ENCODE measurements around the gene ARHGEF17. TPM values are rescaled to one million over a fixed set of nuclear protein-coding genes. Genes with fewer than 3 reads are reported as not detected.
A peak's percentile ranks its signal among the peaks of the same experiment; 100 is the strongest.

Gene ARHGEF17
- total RNA-seq, 1 experiment from 2014 or later, result 77.9 TPM

DNA sequence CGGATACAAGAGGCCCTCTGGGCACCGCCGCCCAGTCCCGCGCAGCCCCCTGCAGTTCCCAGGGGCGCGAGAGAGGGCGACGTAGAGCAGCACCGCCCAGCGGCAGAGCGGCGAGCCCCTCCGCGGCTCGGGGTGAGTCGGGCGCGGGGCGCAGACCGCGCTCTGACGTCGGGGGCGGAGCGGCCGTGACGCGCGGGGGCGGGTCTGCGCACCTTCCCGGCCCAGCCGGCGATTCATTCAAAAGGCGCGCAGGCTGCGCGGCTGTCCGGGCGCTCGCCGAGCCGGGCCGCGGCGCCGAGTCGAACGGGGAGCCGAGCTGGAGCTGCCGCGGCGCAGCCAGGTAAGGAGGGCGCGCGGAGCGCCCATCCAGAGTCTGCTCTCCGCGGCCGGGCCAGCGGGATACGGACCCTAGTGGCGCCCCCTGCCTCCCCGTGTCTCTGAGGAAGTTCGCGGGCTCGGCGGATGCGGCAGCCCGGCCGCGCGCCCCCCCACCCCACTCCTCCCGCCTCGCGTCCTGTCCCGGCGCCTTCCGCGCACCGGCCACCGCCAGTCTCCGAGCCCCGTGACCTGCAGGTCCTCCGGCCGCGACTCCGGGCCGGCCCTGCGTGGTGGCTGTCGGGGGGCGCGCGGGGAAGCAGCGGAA, 68.2 kb downstream of the ARHGEF17 start, which contains the start of gene RELT:
TSS of gene RELT (plus strand) at position 240 of the 643 bp plus-strand sequence. CDS start 12,738 bp downstream, outside the sequence.
- Histone ChIP-seq H3K27me3 (replicated peaks; ENCODE audit: control insufficient read depth, insufficient read depth, low read length) (no peaks in the 10 kb centered on the region), H3K36me3 (ENCODE audit: control insufficient read depth, insufficient read depth, low read length) (no peaks in the 10 kb centered on the region), H3K4me1 (peaks cover 11% of the 10 kb centered on the region; the same call in 1 of the 2 replicates), H3K4me3 (ENCODE audit: low read depth, low read length) (peak within 1 kb of the TSS; percentile 91), H3K9me3 (no peaks in the 10 kb centered on the region)
- Mint-ChIP-seq H3K27ac (ENCODE audit: unreplicated experiment) (peak within 1 kb of the TSS; percentile 37), H3K9me3 (ENCODE audit: unreplicated experiment) (no peaks in the 10 kb centered on the region), H3K4me1 (ENCODE audit: low read depth, unreplicated experiment) (peaks cover 18% of the 10 kb centered on the region), H3K27me3 (ENCODE audit: insufficient read depth, unreplicated experiment) (no peaks in the 10 kb centered on the region), H3K36me3 (ENCODE audit: insufficient read depth, unreplicated experiment) (peaks cover 24% of the 10 kb centered on the region), H3K4me3 (ENCODE audit: unreplicated experiment) (peak within 1 kb of the TSS; percentile 83)
- no TSS peak for BruUV-seq (replicated peaks)
- POLR2A ChIA-PET, result interaction anchor here (0.6 to 0.7 kb wide), 3 partner anchors 59 to 200 kb away, joined by 3 to 4 read pairs (median 3); no protein-coding TSS in a partner anchor
- peak; percentile 92 to 99 for DNase-seq
- CTCF ChIA-PET, result interaction anchor here (1.3 to 1.8 kb wide), 3 partner anchors 16 to 27 kb away, joined by 4 to 10 read pairs (median 4); no protein-coding TSS in a partner anchor
- intact Hi-C loops (cut with micrococcal nuclease; ENCODE audit: unreplicated experiment), result loop anchor here (1.0 kb wide), 2 partner anchors 17 to 69 kb away; no protein-coding TSS in a partner anchor
- TF ChIP-seq, protein P1, sequence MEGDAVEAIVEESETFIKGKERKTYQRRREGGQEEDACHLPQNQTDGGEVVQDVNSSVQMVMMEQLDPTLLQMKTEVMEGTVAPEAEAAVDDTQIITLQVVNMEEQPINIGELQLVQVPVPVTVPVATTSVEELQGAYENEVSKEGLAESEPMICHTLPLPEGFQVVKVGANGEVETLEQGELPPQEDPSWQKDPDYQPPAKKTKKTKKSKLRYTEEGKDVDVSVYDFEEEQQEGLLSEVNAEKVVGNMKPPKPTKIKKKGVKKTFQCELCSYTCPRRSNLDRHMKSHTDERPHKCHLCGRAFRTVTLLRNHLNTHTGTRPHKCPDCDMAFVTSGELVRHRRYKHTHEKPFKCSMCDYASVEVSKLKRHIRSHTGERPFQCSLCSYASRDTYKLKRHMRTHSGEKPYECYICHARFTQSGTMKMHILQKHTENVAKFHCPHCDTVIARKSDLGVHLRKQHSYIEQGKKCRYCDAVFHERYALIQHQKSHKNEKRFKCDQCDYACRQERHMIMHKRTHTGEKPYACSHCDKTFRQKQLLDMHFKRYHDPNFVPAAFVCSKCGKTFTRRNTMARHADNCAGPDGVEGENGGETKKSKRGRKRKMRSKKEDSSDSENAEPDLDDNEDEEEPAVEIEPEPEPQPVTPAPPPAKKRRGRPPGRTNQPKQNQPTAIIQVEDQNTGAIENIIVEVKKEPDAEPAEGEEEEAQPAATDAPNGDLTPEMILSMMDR (IDR thresholded peaks at IDR 0.05; ENCODE audit: insufficient read depth in 1 of 2, low read depth in 1 of 2, low read length in 1 of 2, severe bottlenecking in 1 of 2, unreplicated experiment in 1 of 2), result peak; percentile 96 to 98

DNA sequence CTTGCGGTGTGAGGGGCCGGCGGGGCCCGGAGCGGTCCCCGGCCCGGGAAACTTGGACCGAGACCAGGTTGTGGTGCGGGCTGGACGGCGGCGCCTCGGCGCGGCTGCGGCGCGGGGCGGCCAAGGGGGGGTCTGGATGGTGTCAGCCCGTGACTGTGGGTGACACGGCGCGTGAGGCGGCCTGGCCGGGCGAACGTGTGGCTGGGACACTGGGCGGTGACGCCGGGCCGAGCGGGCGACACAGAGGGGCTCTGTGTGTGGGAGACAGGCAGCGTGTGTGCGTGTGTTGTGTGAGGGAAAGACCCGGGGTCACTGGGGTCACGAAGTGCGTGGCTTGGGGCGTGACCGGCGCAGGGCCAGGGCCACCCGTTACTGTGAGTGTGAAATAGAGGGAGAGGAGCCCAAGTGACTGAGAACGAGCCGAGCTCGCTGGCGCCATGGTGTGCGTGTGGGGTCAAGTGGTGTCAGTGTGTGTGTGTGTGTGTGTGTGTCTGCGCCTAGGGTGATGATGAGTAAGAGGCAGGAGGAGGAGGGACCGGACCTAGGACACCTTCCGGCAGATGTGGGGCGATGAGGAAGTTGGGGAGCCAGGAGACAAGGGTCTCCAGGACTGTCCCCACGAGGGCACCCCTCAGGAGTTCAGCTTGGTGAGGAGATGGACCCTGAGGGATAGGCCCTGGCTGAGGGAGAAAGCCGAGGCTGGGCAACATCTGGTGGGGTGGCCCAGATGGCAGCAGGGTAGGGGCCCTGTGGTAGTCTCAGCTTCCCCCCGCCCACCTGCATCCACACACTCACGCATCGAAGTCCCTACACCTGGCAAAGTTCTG, 68.9 kb downstream of the ARHGEF17 start:
- peaks cover 18% of the 10 kb centered on the region for H3K4me1 Mint-ChIP-seq (ENCODE audit: low read depth, unreplicated experiment)
- Histone ChIP-seq H3K4me3 (ENCODE audit: low read depth, low read length) (peak overlapping the region; percentile 91), H3K36me3 (ENCODE audit: control insufficient read depth, insufficient read depth, low read length) (no peaks in the 10 kb centered on the region), H3K4me1 (peaks cover 11% of the 10 kb centered on the region; the same call in 1 of the 2 replicates), H3K27me3 (replicated peaks; ENCODE audit: control insufficient read depth, insufficient read depth, low read length) (no peaks in the 10 kb centered on the region), H3K9me3 (no peaks in the 10 kb centered on the region)
- no peaks in the 10 kb centered on the region for H3K27me3 Mint-ChIP-seq (ENCODE audit: insufficient read depth, unreplicated experiment)
- H3K9me3 Mint-ChIP-seq (ENCODE audit: unreplicated experiment), result no peaks in the 10 kb centered on the region
- TF ChIP-seq, protein P1 (IDR thresholded peaks at IDR 0.05; ENCODE audit: insufficient read depth in 1 of 2, low read depth in 1 of 2, low read length in 1 of 2, severe bottlenecking in 1 of 2, unreplicated experiment in 1 of 2), result no peak
- intact Hi-C loops (cut with micrococcal nuclease; ENCODE audit: unreplicated experiment), result loop anchor here (1.0 kb wide), 2 partner anchors 16 to 70 kb away; no protein-coding TSS in a partner anchor
- ChIA-PET CTCF (interaction anchor here (1.3 to 1.8 kb wide), 3 partner anchors 16 to 26 kb away, joined by 4 to 10 read pairs (median 4); no protein-coding TSS in a partner anchor), POLR2A (interaction anchor here (0.6 to 0.7 kb wide), 4 partner anchors 13 to 200 kb away, joined by 3 to 6 read pairs (median 4); no protein-coding TSS in a partner anchor)
- BruUV-seq (replicated peaks), result no TSS peak
- peak in 1 of 2 experiments; percentile 62 for DNase-seq
- H3K4me3 Mint-ChIP-seq (ENCODE audit: unreplicated experiment), result peak overlapping the region; percentile 83
- peak overlapping the region; percentile 37 for H3K27ac Mint-ChIP-seq (ENCODE audit: unreplicated experiment)
- peaks cover 19% of the 10 kb centered on the region for H3K36me3 Mint-ChIP-seq (ENCODE audit: insufficient read depth, unreplicated experiment)

Data from Caco-2 (cell line).